Erythroblast (primary cell): ENCODE measurements around the gene BMP6.

Experiments
- DNase-seq, 2 experiments: peaks; one replicate each; lab custom pipeline; 2025; lab: John Stamatoyannopoulos, UW
- GATA1 ChIP-seq: IDR thresholded peaks from 2 replicates; pipeline ENCODE4 v1.6.1; 2011; ENCODE audit warnings: low read depth, mild to moderate bottlenecking, control low read depth, low read length, moderate library complexity
- POLR2A ChIP-seq: IDR thresholded peaks from 2 replicates; pipeline ENCODE4 v1.6.1; 2011; ENCODE audit warnings: mild to moderate bottlenecking, low read length

The BMP6 gene

DNA sequence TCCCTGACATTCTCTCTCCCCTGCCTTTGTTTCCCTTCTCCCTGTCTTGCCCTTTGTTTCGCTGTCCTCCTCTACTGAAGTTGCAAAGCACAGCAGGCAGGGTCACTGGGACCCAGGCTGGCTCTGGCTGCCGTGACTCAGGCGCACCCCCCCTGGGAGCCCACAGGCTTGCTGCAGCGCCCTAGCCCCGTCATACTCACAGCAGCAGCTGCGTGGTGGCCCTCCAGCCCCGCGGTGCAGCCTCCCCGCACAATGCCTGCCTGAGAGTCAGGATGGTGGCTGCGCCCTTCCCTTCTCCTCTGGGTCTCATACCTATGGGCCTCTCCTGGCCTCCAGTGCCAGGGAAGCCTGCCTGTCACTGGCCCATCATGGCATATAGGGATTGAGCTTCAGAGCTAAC is 143.0 kb downstream of the BMP6 start:
- DNase-seq, result no peak
- TF ChIP-seq POLR2A, result no peak
- no peak for TF ChIP-seq GATA1

DNA sequence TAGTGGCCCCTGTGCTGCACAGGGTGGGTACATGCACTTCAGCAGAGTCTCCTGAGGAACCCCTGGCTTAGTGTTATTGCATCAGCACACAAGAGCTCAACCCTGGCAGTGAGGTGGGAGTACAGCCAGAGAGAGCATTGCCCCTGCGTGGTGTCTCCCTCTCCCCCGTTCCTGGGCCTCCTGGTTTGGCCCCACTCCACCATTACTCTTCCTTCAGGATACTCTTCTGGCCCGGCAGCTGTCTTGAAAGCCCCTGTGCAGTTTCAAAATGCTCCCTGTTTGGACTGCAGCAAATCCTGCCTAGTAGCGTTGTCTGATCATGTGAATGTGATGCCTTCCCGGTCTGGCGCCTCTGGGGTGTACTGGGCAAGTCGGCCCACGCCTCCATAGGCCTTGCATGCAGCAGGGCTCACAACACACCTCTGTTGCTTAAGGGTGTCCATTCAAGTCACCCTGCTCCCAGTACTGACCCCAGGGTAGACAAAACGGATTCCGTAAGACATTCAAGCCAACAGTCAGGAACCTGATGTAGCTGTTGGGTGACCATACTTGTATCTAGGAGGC is 152.6 kb downstream of the BMP6 start:
- no peak for DNase-seq
- TF ChIP-seq GATA1 (no peak), POLR2A (no peak)

DNA sequence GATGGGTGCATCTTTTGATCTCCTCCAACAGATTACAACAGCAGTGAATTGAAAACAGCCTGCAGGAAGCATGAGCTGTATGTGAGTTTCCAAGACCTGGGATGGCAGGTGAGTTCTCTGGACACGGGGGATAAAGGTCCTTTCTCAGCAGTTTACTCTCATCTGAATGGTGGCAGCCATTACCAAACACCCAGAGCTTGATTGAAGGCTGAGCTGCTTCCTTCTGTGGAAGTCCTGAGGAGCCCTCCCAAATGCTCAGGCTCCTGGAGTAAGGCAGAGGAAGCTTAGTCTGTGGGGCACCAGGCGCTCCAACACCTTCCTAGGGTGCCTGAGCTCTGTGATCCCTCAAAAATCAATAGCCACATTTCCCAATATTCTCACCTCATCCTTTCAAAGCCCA is 153.1 kb downstream of the BMP6 start:
- TF ChIP-seq POLR2A (no peak), GATA1 (no peak)
- DNase-seq, result no peak

DNA sequence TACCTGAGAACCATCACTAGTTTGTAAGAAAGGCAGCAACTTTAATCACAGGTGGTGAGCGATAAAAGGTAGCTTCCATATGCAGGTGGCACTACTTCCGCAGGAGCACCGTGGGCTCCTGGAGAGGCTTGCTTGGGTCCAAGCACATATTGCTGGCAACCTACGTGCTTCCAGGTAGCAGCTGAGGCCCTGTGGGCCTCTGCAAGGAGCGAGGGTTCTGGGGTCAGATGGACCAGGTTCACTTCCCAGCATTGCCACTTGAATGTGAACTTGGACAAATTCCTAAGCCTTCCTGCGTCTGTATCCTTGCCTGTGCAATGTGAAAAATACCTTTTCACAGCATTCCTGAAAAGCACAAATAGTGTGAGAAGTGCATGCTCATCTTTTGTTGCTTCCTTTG is 153.7 kb downstream of the BMP6 start:
- TF ChIP-seq GATA1 (no peak), POLR2A (no peak)
- no peak for DNase-seq

DNA sequence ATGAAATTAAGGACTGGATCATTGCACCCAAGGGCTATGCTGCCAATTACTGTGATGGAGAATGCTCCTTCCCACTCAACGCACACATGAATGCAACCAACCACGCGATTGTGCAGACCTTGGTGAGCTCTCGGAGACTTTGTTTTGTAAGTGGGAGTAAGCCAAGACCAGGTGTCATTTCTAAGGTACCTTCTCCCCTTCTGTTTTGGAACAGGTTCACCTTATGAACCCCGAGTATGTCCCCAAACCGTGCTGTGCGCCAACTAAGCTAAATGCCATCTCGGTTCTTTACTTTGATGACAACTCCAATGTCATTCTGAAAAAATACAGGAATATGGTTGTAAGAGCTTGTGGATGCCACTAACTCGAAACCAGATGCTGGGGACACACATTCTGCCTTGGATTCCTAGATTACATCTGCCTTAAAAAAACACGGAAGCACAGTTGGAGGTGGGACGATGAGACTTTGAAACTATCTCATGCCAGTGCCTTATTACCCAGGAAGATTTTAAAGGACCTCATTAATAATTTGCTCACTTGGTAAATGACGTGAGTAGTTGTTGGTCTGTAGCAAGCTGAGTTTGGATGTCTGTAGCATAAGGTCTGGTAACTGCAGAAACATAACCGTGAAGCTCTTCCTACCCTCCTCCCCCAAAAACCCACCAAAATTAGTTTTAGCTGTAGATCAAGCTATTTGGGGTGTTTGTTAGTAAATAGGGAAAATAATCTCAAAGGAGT is 154.2 kb downstream of the BMP6 start:
- no peak for TF ChIP-seq GATA1
- TF ChIP-seq POLR2A, result no peak
- DNase-seq, result no peak

DNA sequence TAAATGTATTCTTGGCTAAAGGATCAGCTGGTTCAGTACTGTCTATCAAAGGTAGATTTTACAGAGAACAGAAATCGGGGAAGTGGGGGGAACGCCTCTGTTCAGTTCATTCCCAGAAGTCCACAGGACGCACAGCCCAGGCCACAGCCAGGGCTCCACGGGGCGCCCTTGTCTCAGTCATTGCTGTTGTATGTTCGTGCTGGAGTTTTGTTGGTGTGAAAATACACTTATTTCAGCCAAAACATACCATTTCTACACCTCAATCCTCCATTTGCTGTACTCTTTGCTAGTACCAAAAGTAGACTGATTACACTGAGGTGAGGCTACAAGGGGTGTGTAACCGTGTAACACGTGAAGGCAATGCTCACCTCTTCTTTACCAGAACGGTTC is 154.8 kb downstream of the BMP6 start:
- DNase-seq, result no peak
- no peak for TF ChIP-seq POLR2A
- TF ChIP-seq GATA1, result no peak

DNA sequence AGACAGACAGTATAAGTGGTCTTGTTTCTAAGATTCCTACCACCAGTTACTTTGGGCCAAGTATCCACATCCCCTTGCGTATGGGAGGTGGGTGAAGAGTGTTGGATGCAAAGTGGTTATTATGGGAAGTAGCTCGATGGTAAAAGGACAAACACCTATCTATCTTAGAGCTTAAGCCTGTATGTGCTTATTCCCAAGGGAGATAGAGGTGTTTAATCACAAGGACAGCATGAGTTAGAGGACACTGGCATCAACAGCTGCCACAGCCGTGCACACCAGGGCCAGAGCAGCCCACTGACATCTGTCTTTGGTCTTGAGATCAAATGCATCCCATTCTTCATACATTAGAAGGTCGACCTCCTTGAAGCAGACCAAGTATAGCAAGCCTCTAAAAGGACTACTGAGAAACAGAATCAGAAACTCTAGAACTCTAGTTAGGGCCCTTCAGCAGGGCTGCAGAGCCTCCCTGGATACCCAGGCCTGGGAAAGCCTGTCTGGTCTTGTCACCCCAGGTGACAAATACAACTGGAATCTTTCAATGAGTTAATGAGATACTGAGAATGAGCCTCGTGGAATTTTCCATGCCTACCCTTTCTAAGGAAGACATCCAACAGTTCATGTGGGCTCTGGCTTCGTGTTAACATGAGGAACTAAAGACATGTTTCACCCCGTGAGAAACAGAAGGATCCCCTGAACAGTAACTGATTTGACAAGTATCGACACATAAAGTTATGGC is 156.0 kb downstream of the BMP6 start:
- TF ChIP-seq POLR2A (no peak), GATA1 (no peak)
- DNase-seq, result no peak

DNA sequence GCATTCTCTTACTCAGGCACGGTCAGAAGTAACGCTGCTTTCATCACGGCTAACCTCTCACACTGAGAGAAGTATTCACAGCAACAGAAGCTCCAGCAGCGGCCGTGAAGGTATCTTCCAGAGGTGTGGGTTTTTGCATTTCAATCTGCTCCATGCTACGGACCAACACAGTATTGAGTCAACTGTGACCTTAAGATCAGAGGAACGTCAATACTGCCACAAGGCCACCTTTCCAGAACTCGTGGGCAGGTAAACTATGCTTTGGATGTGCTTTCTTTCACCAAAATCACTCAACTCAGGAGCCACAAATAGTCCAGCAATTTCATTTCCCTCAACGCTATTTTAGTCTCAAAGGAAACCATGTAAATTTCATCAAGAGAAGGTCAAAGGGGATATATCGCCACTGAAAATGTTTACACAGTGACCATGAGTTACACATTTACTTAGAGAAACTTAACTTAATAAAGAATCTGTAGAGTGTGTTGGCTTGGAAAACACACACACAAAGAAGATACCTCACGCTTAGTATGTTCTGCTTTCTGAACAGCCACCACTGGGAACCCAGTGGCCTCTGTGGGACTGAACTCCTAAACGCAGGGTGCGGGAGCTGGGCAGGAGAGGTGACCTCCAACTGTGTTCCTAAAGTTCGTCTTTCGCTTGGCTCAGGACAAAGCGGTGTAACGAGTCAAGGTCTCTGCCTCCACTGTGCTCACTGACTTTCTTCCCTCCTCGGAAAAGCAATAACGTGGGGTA is 156.8 kb downstream of the BMP6 start:
- TF ChIP-seq GATA1, result no peak
- no peak for TF ChIP-seq POLR2A
- DNase-seq, result no peak

DNA sequence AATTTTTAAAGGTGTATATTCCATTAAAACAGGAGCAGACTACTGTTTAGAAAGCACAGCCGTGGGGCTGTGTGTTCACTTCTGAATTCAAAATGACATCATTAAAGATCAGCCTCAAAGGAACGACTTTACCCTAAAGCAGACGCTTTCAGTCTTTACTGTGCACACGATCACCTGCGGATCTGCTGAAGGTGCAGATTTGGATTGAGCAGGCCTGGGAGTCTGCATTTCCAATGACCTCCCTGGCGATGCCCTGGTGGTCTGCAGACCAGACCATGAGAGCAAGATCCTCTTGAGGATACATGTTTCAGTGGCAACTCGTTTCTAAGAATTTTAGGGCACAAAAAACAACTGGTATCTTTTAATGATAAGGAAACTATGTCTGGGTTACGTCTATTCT is 157.5 kb downstream of the BMP6 start:
- DNase-seq, result no peak
- no peak for TF ChIP-seq POLR2A
- no peak for TF ChIP-seq GATA1

DNA sequence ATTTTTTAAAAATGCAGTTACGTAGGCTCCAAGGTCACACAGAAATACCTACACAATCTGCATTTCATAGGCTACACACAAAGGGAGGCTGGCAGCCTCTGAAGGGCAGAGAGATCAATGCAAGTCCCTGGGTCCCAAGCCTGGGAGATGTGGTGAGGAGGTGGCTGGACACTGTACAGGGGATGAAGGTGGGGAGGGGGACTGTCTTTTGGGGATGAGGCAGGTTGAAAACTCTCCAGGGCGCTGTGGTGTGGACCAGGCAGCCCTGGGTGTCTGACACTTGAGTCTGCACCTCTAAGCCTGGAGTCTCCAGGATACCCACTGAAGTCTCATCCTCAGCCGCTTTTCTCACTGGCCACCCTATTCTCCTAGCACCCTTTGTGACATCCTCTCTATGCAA is 160.2 kb downstream of the BMP6 start:
- DNase-seq, result no peak
- no peak for TF ChIP-seq POLR2A
- TF ChIP-seq GATA1, result no peak

DNA sequence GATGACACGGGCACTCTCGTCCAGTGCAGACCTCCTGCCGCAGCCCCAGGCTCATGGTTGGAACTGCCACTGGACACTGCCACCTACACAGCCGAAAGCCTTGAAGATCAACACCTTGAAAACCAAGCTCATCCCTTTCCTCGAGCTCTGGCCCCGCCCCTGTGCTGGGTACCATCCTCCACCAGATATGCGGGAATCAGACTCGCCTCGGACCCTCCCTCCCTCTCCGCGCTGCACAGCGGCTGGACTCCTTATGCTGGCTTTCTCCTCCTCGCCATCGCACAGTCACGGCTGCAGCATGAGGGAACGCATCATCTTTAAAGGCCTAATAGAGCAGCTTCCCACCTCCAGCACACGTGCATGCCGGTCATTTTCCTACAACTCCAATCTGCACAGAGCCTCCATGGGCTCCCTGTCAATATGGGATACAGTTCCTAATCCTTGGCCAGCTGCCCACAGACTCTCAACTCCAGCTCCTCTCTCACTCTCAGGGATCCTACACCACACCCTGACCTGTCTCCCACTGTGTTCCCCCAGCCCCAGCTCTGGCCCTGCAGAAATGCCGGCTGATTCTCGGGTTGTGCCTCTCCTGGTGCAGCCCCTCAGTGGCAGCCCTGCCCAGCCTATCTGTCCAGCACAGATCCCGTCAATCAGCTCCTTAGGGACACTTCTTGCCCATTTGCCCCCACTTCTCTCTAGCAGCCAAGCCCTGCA is 161.5 kb downstream of the BMP6 start:
- no peak for DNase-seq
- TF ChIP-seq POLR2A (no peak), GATA1 (no peak)

DNA sequence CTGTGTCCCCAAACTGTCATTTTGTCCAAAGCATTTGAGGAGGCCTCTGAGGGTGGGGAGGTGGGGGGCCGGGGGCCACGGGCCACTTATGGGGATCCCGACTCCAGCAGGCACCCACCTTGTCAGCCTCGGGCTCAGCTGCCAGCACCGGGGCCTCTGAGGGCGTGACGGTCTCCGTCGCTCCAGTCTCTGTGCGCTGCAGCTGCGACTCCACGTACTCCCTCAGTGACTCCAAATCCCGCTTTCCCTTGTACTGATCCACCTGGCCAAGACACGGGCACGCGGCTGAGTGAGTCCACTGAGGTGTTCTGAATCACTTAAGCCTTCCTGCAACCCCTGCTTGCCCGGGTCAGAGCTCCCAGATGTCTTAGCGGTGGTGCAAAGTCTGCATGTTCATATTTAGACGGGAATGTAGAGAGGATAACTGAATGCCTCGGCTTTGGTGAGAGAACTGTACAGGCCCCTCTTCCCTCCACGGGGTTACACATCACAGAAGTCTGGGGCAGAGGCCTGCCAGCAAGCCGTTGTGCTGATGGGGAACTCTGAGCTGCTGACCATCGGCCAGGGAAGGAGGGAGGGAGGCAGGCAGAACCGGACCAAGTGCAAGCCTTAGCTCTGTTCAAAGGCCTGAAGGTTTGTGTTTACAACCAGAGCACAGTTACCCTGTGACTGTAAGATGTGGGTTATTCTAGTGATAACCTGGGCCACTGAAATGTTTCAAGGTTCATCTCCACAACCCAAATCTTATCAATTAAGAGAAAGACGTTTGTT is 162.9 kb downstream of the BMP6 start:
- TF ChIP-seq GATA1, result no peak
- no peak for TF ChIP-seq POLR2A
- DNase-seq, result no peak
